Naive thymus-derived CD4-positive, alpha-beta T cell (primary cell): ENCODE measurements around the gene PTK6. TPM values are rescaled to one million over a fixed set of nuclear protein-coding genes. Genes with fewer than 3 reads are reported as not detected.

Experiments used
- ATAC-seq: fragments of 150-1000 bp; cut with Tn5 transposase; 2 replicates; pipeline ENCODE4 v1.10.0; 2021; ENCODE audit warnings: mild to moderate bottlenecking, moderate library complexity
- CTCF ChIA-PET: fragments of 350-600 bp; sonication (Branson Sonifier 250); formaldehyde crosslinking; loops from one replicate; lab custom pipeline; 2021; ENCODE audit warnings: antibody characterized with exemption; lab: Charles Lee
- POLR2A ChIA-PET: fragments of 350-600 bp; sonication (Branson Sonifier 250); formaldehyde crosslinking; loops from one replicate; lab custom pipeline; 2021; ENCODE audit warnings: antibody characterized with exemption, inconsistent platforms; lab: Charles Lee
- DNase-seq, 9 donors: peaks; one replicate each; pipeline versions ENCODE4 v3.0.0 to v3.0.0-alpha.2; 2020 to 2022; ENCODE audit warnings: mixed read lengths in 1 of 9
- H3K27ac ChIP-seq: one replicate; pipeline ENCODE4 v1.7.0; 2013; ENCODE audit warnings: mild to moderate bottlenecking, low read depth, low read length, moderate library complexity
- H3K27me3 ChIP-seq, 2 donors: one replicate each; pipeline ENCODE4 v1.7.0; 2013; ENCODE audit warnings: low read length in 2 of 2, mild to moderate bottlenecking in 2 of 2, moderate library complexity in 2 of 2; ENCODE audit not compliant: control insufficient read depth in 2 of 2, insufficient read depth in 2 of 2
- H3K36me3 ChIP-seq, 3 experiments: 1 replicate in 2 of 3; 2 replicates in 1 of 3; pipeline ENCODE4 v1.7.0; 2013; ENCODE audit warnings: low read length in 3 of 3, mild to moderate bottlenecking in 3 of 3, moderate library complexity in 1 of 3; ENCODE audit not compliant: insufficient read depth in 3 of 3, control insufficient read depth in 2 of 3
- H3K4me1 ChIP-seq, 2 donors: one replicate each; pipeline ENCODE4 v1.7.0; 2013; ENCODE audit warnings: low read length in 2 of 2, mild to moderate bottlenecking in 2 of 2, moderate library complexity in 1 of 2; ENCODE audit not compliant: control insufficient read depth in 2 of 2, insufficient read depth in 2 of 2
- H3K4me3 ChIP-seq: 2 replicates; pipeline ENCODE4 v1.7.0; 2013; ENCODE audit warnings: mild to moderate bottlenecking, low read length
- H3K9me3 ChIP-seq, 3 experiments: 1 replicate in 2 of 3; 2 replicates in 1 of 3; pipeline ENCODE4 v1.7.0; 2013; ENCODE audit warnings: low read length in 3 of 3; ENCODE audit not compliant: control insufficient read depth in 2 of 3
- H3K27ac Mint-ChIP-seq, 9 donors: one replicate each; pipeline ENCODE4 v1.8.0; 2020 to 2022; ENCODE audit warnings: mixed read lengths in 9 of 9, mild to moderate bottlenecking in 8 of 9, moderate library complexity in 5 of 9, inconsistent platforms in 2 of 9
- H3K27me3 Mint-ChIP-seq, 5 donors: one replicate each; pipeline ENCODE4 v1.8.0; 2021 to 2022; ENCODE audit warnings: mixed read lengths in 5 of 5, mild to moderate bottlenecking in 1 of 5
- H3K36me3 Mint-ChIP-seq, 5 donors: one replicate each; pipeline ENCODE4 v1.8.0; 2020 to 2022; ENCODE audit warnings: mixed read lengths in 5 of 5, mild to moderate bottlenecking in 3 of 5, inconsistent platforms in 1 of 5
- H3K4me1 Mint-ChIP-seq, 7 donors: one replicate each; pipeline ENCODE4 v1.8.0; 2020 to 2022; ENCODE audit warnings: mixed read lengths in 7 of 7, mild to moderate bottlenecking in 3 of 7, inconsistent platforms in 1 of 7
- H3K4me3 Mint-ChIP-seq, 10 donors: one replicate each; pipeline ENCODE4 v1.8.0; 2020 to 2022; ENCODE audit warnings: mild to moderate bottlenecking in 10 of 10, mixed read lengths in 10 of 10, moderate library complexity in 6 of 10, inconsistent platforms in 2 of 10
- H3K9me3 Mint-ChIP-seq, 11 donors: one replicate each; pipeline ENCODE4 v1.8.0; 2020 to 2022; ENCODE audit warnings: mixed read lengths in 11 of 11, mild to moderate bottlenecking in 4 of 11, inconsistent platforms in 1 of 11, moderate library complexity in 1 of 11
- intact Hi-C, 2 donors: fragments of 100-400 bp; cut with micrococcal nuclease; formaldehyde crosslinking; loops; one replicate each; pipeline ENCODE4 v1.15.1; 2023
- polyA plus RNA-seq, 2 donors: library from polyadenylated mRNA; unstranded; fragments of 300-500 nt; fragmentation: Illumina TruSeq; gene quantifications; one replicate each; pipeline ENCODE4 v1.2.3, GENCODE V29; 2021
- total RNA-seq, 6 experiments: library from RNA in 5 of 6; stranded (reverse) in 5 of 6; gene quantifications; 1 replicate in 5 of 6; 2 replicates in 1 of 6; pipeline ENCODE4 v1.2.3 and lab custom pipeline; 2021 to 2026

Gene PTK6
- total and polyA plus RNA-seq, 7 experiments from 2014 or later = 0.07 to 0.96 (median 0.40) TPM; not detected in 1

GRCh38 chr20:63553933-63554290, 16.7 kb upstream of the PTK6 start, which contains the start of gene FNDC11:
TSS of gene FNDC11 (plus strand) at chr20:63554159. CDS start at chr20:63555664, 1,505 bp downstream.
- ATAC-seq (peak; percentile 1), DNase-seq (peak in 2 of 9 donors; percentile 59 to 64)
- Mint-ChIP-seq H3K4me3 (peak within 1 kb of the TSS; percentile 70 to 87 (median 76)), H3K36me3 (peaks cover 0 to 6% (median 0%) of the 10 kb centered on the region in 5 donors), H3K9me3 (no peaks in the 10 kb centered on the region), H3K4me1 (peaks cover 9 to 18% (median 13%) of the 10 kb centered on the region in 7 donors), H3K27me3 (peaks cover 0 to 19% (median 5%) of the 10 kb centered on the region in 5 donors), H3K27ac (peak within 1 kb of the TSS; percentile 62 to 97 (median 92))
- intact Hi-C loops = loop anchor here (1.0 to 2.0 kb wide), 13 partner anchors 13 to 403 kb away; partner anchors contain the start of genes PPDPF (in 2 of the 2), TPD52L2 (in 2 of the 2), UCKL1 (in 2 of the 2) and DNAJC5 (in 1 of the 2)
- no peaks in the 10 kb centered on the region for H3K9me3 ChIP-seq
- H3K27ac ChIP-seq = peak within 1 kb of the TSS; percentile 70
- no peaks in the 10 kb centered on the region for H3K27me3 ChIP-seq
- ChIA-PET CTCF (no interaction called here), POLR2A (interaction anchor here (1.2 to 1.6 kb wide), 2 partner anchors 14 to 16 kb away, joined by 4 to 10 read pairs; no protein-coding TSS in a partner anchor)
- peaks cover 13 to 21% of the 10 kb centered on the region in 2 donors for H3K4me1 ChIP-seq
- H3K4me3 ChIP-seq = peak within 1 kb of the TSS; percentile 68
- no peaks in the 10 kb centered on the region for H3K36me3 ChIP-seq

GRCh38 chr20:63553251-63553932, 16.2 kb upstream of the PTK6 start:
- ChIA-PET POLR2A (interaction anchor here (0.7 to 2.3 kb wide), 10 partner anchors 9 to 183 kb away, joined by 3 to 17 read pairs (median 4); partner anchors contain the start of genes GMEB2, HELZ2, LIME1 and PTK6), CTCF (interaction anchor here (0.8 to 2.4 kb wide), 2 partner anchors 12 to 15 kb away, joined by 4 to 13 read pairs; partner anchors contain the start of gene PTK6)
- Mint-ChIP-seq H3K36me3 (peaks cover 0 to 3% (median 0%) of the 10 kb centered on the region in 5 donors), H3K4me3 (peak overlapping the region; percentile 70 to 85 (median 76)), H3K27ac (peak overlapping the region; percentile 62 to 97 (median 92)), H3K4me1 (peaks cover 9 to 18% (median 13%) of the 10 kb centered on the region in 7 donors), H3K27me3 (peaks cover 0 to 19% (median 5%) of the 10 kb centered on the region in 5 donors), H3K9me3 (no peaks in the 10 kb centered on the region)
- intact Hi-C loops = loop anchor here (1.0 to 2.0 kb wide), 13 partner anchors 13 to 403 kb away; partner anchors contain the start of genes PPDPF (in 2 of the 2), TPD52L2 (in 2 of the 2), UCKL1 (in 2 of the 2) and DNAJC5 (in 1 of the 2)
- Histone ChIP-seq H3K36me3 (no peaks in the 10 kb centered on the region), H3K27me3 (no peaks in the 10 kb centered on the region), H3K4me3 (peak overlapping the region; percentile 68), H3K4me1 (peaks cover 13 to 21% of the 10 kb centered on the region in 2 donors), H3K9me3 (no peaks in the 10 kb centered on the region), H3K27ac (peak overlapping the region; percentile 70)
- ATAC-seq (peak; percentile 92), DNase-seq (peak; percentile 81 to 96 (median 88))

- POLR2A ChIA-PET = interaction anchor here (0.7 to 2.3 kb wide), 11 partner anchors 8 to 184 kb away, joined by 3 to 17 read pairs (median 5); partner anchors contain the start of genes GMEB2, HELZ2, LIME1 and PTK6
- no peaks in the 10 kb centered on the region for H3K36me3 ChIP-seq
These were observed 15.5 kb upstream of the PTK6 start for GRCh38 chr20:63552481-63553249.

GRCh38 chr20:63551068-63551467, 13.9 kb upstream of the PTK6 start:
- Mint-ChIP-seq H3K27me3 (peaks cover 0 to 24% (median 5%) of the 10 kb centered on the region in 5 donors), H3K4me3 (no peak overlapping the region), H3K9me3 (no peaks in the 10 kb centered on the region), H3K27ac (peak overlapping the region in 3 of 9 donors; percentile 3 to 84 (median 46)), H3K36me3 (no peaks in the 10 kb centered on the region), H3K4me1 (peaks cover 9 to 16% (median 13%) of the 10 kb centered on the region in 7 donors)
- peaks cover 13 to 21% of the 10 kb centered on the region in 2 donors for H3K4me1 ChIP-seq
- intact Hi-C loops = no loop called here
- no peaks in the 10 kb centered on the region for H3K27me3 ChIP-seq
- CTCF ChIA-PET = interaction anchor here (1.0 to 2.4 kb wide), 2 partner anchors 13 kb away, joined by 3 to 13 read pairs; partner anchors contain the start of gene PTK6
- no peaks in the 10 kb centered on the region for H3K9me3 ChIP-seq
- no peaks in the 10 kb centered on the region for H3K36me3 ChIP-seq
- H3K4me3 ChIP-seq = no peak overlapping the region
- no peak overlapping the region for H3K27ac ChIP-seq
- no peak for ATAC-seq
- POLR2A ChIA-PET = interaction anchor here (1.0 to 1.2 kb wide), 2 partner anchors 11 to 28 kb away, joined by 3 read pairs; no protein-coding TSS in a partner anchor
- no peak for DNase-seq

More at GRCh38 chr20:63552481-63553249, 15.5 kb upstream of the PTK6 start:
- H3K9me3 Mint-ChIP-seq = no peaks in the 10 kb centered on the region
- H3K36me3 Mint-ChIP-seq = peaks cover 0 to 3% (median 0%) of the 10 kb centered on the region in 5 donors
- H3K27me3 ChIP-seq = no peaks in the 10 kb centered on the region
- H3K4me1 ChIP-seq = peaks cover 13 to 21% of the 10 kb centered on the region in 2 donors
- CTCF ChIA-PET = interaction anchor here (0.8 to 2.4 kb wide), 2 partner anchors 11 to 15 kb away, joined by 4 to 13 read pairs; partner anchors contain the start of gene PTK6
- H3K27me3 Mint-ChIP-seq = peaks cover 0 to 19% (median 5%) of the 10 kb centered on the region in 5 donors
- intact Hi-C loops = loop anchor here (1.0 to 2.0 kb wide), 14 partner anchors 14 to 404 kb away; partner anchors contain the start of genes PPDPF (in 2 of the 2), TPD52L2 (in 2 of the 2), UCKL1 (in 2 of the 2) and DNAJC5 (in 1 of the 2)
- H3K4me1 Mint-ChIP-seq = peaks cover 9 to 18% (median 13%) of the 10 kb centered on the region in 7 donors
- H3K27ac ChIP-seq = peak overlapping the region; percentile 70
- DNase-seq (peak in 7 of 9 donors; percentile 59 to 83 (median 81)), ATAC-seq (peak; percentile 56)
- H3K4me3 Mint-ChIP-seq = peak overlapping the region; percentile 70 to 85 (median 76)
- H3K9me3 ChIP-seq = no peaks in the 10 kb centered on the region
- peak overlapping the region; percentile 62 to 97 (median 92) for H3K27ac Mint-ChIP-seq
- H3K4me3 ChIP-seq = peak overlapping the region; percentile 50

GRCh38 chr20:63549679-63550282, 12.6 kb upstream of the PTK6 start:
- intact Hi-C loops = no loop called here
- CTCF ChIA-PET = interaction anchor here (1.0 kb wide), 1 partner anchor 12 kb away, joined by 3 read pairs; no protein-coding TSS in a partner anchor
- Mint-ChIP-seq H3K4me3 (no peak overlapping the region), H3K9me3 (no peaks in the 10 kb centered on the region), H3K36me3 (no peaks in the 10 kb centered on the region), H3K4me1 (peaks cover 9 to 16% (median 13%) of the 10 kb centered on the region in 7 donors), H3K27me3 (peaks cover 0 to 27% (median 5%) of the 10 kb centered on the region in 5 donors), H3K27ac (peak overlapping the region in 1 of 9 donors; percentile 68)
- no peak overlapping the region for H3K27ac ChIP-seq
- no peak for ATAC-seq
- H3K9me3 ChIP-seq = no peaks in the 10 kb centered on the region
- no peak for DNase-seq
- no peaks in the 10 kb centered on the region for H3K27me3 ChIP-seq
- H3K36me3 ChIP-seq = no peaks in the 10 kb centered on the region
- no peak overlapping the region for H3K4me3 ChIP-seq
- H3K4me1 ChIP-seq = peaks cover 13 to 21% of the 10 kb centered on the region in 2 donors
- POLR2A ChIA-PET = interaction anchor here (1.0 to 1.2 kb wide), 2 partner anchors 10 to 27 kb away, joined by 3 read pairs; no protein-coding TSS in a partner anchor
